ENCODE measurements around the gene LPCAT2. TPM values are rescaled to one million over a fixed set of nuclear protein-coding genes. Genes with fewer than 3 reads are reported as not detected.

LPCAT2 gene
- total and polyA plus RNA-seq, 2 of the 8 experiments (the other 6 are each of a cell fraction or from before 2014, with no cell fraction given): 2.2 to 10.6 TPM

- no peak for TF ChIP-seq CTCF (IDR thresholded peaks at IDR 0.05; ENCODE audit: control extremely low read depth in 1 of 3, insufficient read depth in 1 of 3, low read depth in 1 of 3, low read length in 3 of 3)
Observed at GRCh38 chr16:55563797-55564196, 54.9 kb downstream of the LPCAT2 start (continued).
